Measurements from ENCODE around the gene ATP1A3. TPM values are rescaled to one million over a fixed set of nuclear protein-coding genes. Genes with fewer than 3 reads are reported as not detected.
A peak's percentile ranks its signal among the peaks of the same experiment; 100 is the strongest.

Gene ATP1A3
- total RNA-seq, 4 donors from 2014 or later, result 0.19 to 0.42 TPM; not detected in 2

GRCh38 chr19:41928221-41928683 is 65.8 kb downstream of the ATP1A3 start, which contains the start of gene ERFL:
TSS of gene ERFL (minus strand) at chr19:41928449. CDS start at chr19:41912919, 15,530 bp downstream.
- peak within 1 kb of the TSS; percentile 16 to 69 (median 40) for H3K4me3 ChIP-seq
- intact Hi-C loops (cut with DNase I), result no loop called here
- peaks cover 39 to 100% (median 57%) of the 10 kb centered on the region in 4 donors for H3K27me3 ChIP-seq
- H3K27ac ChIP-seq, result no peak within 1 kb of the TSS
- H3K4me1 ChIP-seq, result peaks cover 14 to 21% (median 19%) of the 10 kb centered on the region in 3 donors
- 1% methylated on average over 22 to 25 of the region's 49 CpGs for WGBS, 2 donors
- no peaks in the 10 kb centered on the region for H3K9me3 ChIP-seq
- TF ChIP-seq CTCF (IDR thresholded peaks at IDR 0.05), result no peak
- no peak for TF ChIP-seq POLR2A (IDR thresholded peaks at IDR 0.05)
- no peaks in the 10 kb centered on the region for H3K36me3 ChIP-seq
- DNase-seq, result no peak

- DNase-seq, result no peak
- peak overlapping the region; percentile 16 to 69 (median 40) for H3K4me3 ChIP-seq
- peaks cover 14 to 21% (median 19%) of the 10 kb centered on the region in 3 donors for H3K4me1 ChIP-seq
- H3K27me3 ChIP-seq, result peaks cover 39 to 100% (median 60%) of the 10 kb centered on the region in 4 donors
- TF ChIP-seq POLR2A (IDR thresholded peaks at IDR 0.05), result no peak
- no peak for TF ChIP-seq CTCF (IDR thresholded peaks at IDR 0.05)
- H3K27ac ChIP-seq, result no peak overlapping the region
- intact Hi-C loops (cut with DNase I), result no loop called here
- H3K36me3 ChIP-seq, result no peaks in the 10 kb centered on the region
- no peaks in the 10 kb centered on the region for H3K9me3 ChIP-seq
- WGBS, 2 donors, result 16 to 18% methylated on average over 10 to 15 of the region's 43 CpGs
Observed at GRCh38 chr19:41927497-41928192, 66.4 kb downstream of the ATP1A3 start.

GRCh38 chr19:41926763-41927496 is 67.1 kb downstream of the ATP1A3 start:
- TF ChIP-seq POLR2A (IDR thresholded peaks at IDR 0.05), result no peak
- Histone ChIP-seq H3K27ac (no peak overlapping the region), H3K4me1 (peaks cover 14 to 21% (median 19%) of the 10 kb centered on the region in 3 donors), H3K4me3 (no peak overlapping the region), H3K36me3 (no peaks in the 10 kb centered on the region), H3K9me3 (no peaks in the 10 kb centered on the region), H3K27me3 (peaks cover 35 to 100% (median 61%) of the 10 kb centered on the region in 4 donors)
- DNase-seq, result no peak
- 50 to 54% methylated on average over 16 of the region's 16 CpGs for WGBS, 2 donors
- intact Hi-C loops (cut with DNase I), result no loop called here

- 38 to 45% methylated on average over 14 to 16 of the region's 27 CpGs for WGBS, 2 donors
- Histone ChIP-seq H3K27ac (no peak overlapping the region), H3K9me3 (no peaks in the 10 kb centered on the region), H3K27me3 (peaks cover 29 to 100% (median 62%) of the 10 kb centered on the region in 4 donors), H3K36me3 (no peaks in the 10 kb centered on the region), H3K4me1 (peaks cover 14 to 21% (median 19%) of the 10 kb centered on the region in 3 donors), H3K4me3 (no peak overlapping the region)
- intact Hi-C loops (cut with DNase I), result no loop called here
- no peak for DNase-seq
- TF ChIP-seq POLR2A (IDR thresholded peaks at IDR 0.05), result no peak
- no peak for TF ChIP-seq CTCF (IDR thresholded peaks at IDR 0.05)
Observed at GRCh38 chr19:41926028-41926762, 67.8 kb downstream of the ATP1A3 start.

- Histone ChIP-seq H3K4me1 (peaks cover 14 to 21% (median 19%) of the 10 kb centered on the region in 3 donors), H3K27ac (no peak overlapping the region), H3K4me3 (no peak overlapping the region), H3K27me3 (peaks cover 26 to 100% (median 61%) of the 10 kb centered on the region in 4 donors), H3K36me3 (no peaks in the 10 kb centered on the region), H3K9me3 (no peaks in the 10 kb centered on the region)
- no peak for DNase-seq
- TF ChIP-seq CTCF (IDR thresholded peaks at IDR 0.05), result no peak
- no peak for TF ChIP-seq POLR2A (IDR thresholded peaks at IDR 0.05)
- WGBS, 2 donors, result 30 to 47% methylated on average over 7 of the region's 7 CpGs
- intact Hi-C loops (cut with DNase I), result no loop called here
Observed at GRCh38 chr19:41925208-41926003, 68.6 kb downstream of the ATP1A3 start.
